ENCODE measurements around the gene RFT1.

- TF ChIP-seq CTCF (IDR thresholded peaks at IDR 0.05) (no peak), POLR2A (IDR thresholded peaks at IDR 0.05) (no peak)
Measured at GRCh38 chr3:53102601-53103147, 27.6 kb downstream of the RFT1 start.
